GM19351 (cell line): ENCODE results near the gene COL26A1.
"Not testable (repeated sequence)": the region's sequence is repeated elsewhere in the genome, so short reads cannot be mapped to it uniquely, and the experiment has no call there.

ENCODE experiments used
- ATAC-seq: cut with Tn5 transposase; IDR thresholded peaks from one replicate; pipeline ENCODE4 v1.9.1; 2021; ENCODE audit warnings: mild to moderate bottlenecking, moderate library complexity; ENCODE audit not compliant: unreplicated experiment

The COL26A1 gene

DNA sequence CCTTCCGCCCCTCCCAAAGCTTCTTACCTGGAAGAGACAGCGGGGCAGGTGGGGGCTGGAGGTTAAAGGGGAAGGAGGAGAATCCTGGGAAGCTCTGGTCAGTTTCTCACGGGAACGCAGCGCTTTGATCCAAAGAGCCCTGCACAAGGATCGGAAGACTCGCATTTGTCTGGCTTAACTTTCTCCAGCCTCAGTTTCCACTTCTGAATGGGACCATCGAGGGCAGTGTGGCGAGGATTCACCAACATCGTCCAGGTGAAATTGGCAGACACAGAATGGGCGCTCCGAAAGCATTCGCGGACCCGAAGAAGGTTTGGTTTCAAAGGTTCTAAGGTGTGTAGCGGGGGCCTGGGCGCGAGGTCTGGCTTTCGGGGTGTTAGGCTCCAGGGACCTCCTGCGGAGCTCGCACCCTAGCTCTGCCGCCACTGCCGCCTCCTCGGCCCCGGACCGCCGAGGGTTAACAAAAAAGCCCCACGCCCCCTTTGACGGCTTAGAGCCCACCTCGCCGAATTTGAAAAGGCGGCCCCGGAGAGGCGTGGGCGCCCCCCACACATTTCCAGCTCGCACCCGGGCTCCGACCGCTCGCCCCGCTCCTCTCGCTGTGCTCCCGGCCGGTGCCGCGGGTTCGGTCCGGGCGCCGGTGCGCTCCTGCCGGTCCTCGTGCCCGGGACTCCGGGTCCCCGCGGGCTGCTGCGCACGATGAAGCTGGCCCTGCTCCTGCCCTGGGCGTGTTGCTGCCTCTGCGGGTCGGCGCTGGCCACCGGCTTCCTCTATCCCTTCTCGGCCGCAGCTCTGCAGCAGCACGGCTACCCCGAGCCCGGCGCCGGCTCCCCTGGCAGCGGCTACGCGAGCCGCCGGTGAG, at the start of gene COL26A1:
COL26A1 (plus strand) TSS at position 542 of the 862 bp plus-strand sequence; CDS start at position 700, 158 bp downstream.
- ATAC-seq: no peak

DNA sequence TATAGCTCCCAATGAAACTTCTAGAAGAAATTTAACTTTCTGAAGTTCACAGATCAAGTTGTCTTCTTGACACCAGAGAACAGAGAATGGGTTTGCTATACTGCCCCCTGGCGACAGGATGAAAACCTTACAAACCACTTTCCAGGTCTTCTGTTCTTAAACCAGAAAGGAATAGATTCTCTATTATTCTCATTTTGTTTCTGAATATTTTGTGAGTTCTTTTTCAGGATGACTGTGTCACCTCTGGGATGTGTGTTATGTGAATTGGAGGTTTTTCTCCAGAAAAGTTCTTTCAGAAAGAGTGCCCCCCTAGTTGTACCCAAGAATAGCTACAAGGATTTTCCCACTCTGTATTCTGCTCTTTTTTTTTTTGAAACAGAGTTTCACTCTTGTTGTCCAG, 47.3 kb upstream of the COL26A1 start:
- no peak for ATAC-seq

DNA sequence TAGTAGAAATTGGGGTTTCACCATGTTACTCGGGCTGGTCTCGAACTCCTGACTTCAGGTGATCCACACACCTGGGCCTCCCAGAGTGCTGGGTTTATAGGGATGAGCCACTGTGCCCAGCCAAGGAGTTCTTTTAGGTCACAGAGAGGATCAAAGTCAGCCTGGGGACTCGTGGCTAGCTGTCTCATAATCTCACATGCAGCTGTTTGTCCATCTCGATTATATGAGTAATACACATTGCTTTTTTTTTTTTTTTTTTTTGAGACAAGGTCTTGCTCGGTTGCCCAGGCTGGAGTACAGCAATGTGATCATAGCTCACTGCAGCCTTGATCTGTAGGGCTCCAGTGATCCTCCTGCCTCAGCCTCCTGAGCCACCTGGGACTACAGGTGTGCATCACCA, 43.3 kb upstream of the COL26A1 start:
- no peak for ATAC-seq

DNA sequence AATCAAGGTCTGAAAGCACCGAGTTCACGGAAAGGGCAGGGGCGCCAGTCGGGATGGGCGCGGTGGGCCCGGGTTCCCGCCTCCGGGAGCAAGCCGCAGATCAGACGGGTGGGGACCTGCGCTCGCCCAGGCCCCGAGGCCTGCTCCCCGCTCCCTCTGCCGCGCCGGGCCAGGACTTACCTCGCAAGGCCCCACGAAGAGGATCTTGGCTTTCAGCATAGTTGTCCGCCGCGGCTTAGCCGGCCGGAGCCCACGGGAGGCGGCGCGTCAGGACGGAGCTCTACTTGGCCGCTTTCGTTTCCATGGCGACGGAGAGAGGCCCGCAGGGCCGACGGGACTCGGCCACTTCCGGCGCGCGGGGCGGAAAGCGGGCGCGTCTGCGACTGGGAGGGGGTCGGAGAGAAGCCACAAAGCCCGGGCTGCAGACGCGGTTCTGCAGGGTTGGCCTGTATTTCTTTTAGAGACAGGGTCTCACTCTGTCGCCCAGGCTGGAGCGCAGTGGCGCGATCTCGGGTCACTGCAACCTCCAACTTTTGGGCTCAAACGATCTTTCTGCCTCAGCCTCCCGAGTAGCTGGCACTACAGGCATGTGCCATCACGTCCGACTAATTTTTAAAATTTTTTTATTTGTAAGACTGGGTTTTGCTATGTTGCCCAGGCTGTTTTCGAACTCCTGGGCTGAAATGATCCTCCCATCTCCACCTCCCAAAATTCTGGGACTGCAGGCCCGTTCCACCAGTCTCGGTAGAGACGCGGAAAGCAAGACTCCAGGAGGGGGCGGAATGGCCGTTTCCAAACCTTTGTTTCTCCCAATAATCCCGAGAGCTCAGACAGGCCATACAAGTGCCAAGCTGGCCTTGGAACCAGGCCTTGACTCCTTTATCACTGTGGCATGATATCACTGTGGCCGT, 40.9 kb upstream of the COL26A1 start, which contains the start of gene IFT22:
IFT22 (minus strand) TSS at position 322 of the 911 bp plus-strand sequence; CDS start at position 219, 103 bp downstream.
- ATAC-seq: peak; percentile 99

DNA sequence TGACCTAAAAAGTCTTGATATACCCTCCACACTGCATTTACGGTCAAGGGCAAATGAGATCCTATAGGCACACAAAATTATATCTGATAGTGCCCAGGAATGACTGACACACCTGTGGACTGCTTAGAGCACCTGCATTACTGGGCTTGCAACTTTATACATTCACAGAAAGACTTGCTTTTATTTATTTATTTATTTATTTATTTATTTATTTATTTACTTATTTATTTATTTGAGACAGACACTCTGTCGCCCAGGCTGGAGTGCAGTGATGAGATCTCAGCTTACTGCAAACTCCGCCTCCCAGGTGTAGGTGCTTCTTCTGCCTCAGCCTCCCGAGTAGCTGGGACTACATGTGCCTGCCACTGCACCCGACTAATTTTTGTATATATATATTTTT, 34.5 kb upstream of the COL26A1 start:
- ATAC-seq: no peak

DNA sequence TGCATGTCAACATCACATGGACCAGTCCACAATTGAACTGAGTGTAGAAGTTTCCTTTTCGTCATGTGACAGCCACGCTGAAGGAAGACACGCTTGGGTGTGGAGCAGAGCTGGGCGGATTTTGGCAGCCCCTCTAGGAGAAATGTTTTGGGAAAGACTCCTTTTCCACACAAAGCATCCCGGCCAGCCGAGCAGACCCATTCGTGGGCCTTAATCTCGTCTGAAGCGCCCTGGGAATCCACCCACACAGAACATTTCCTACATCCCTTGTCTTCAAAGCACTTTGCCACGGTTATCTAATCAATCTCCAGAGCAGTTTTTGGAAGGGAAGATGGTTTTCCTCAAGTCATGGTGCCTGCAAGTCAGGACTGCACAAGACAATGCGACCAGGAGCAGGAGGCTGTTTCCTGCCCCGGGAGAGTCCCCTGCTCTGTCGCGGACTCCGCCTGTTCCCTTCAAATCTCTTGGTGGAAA, 32.6 kb upstream of the COL26A1 start:
- ATAC-seq: no peak

DNA sequence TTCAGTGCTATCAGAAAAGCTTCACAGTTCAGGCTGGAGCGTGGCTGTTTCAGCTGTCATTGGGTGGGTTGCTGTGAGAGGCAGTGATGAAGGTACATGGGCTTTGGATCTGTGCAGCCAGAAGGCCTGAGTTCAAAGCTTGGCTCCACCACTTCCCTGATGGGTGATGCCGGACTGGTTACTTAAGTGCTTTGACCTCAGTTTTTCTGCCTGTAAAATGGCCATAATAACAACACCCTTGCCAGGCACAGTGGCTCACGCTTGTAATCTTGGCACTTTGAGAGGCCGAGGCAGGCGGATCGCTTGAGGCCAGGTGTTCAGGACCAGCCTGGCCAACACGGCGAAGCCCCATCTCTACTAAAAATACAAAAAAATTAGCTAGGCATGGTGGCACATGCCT, 30.6 kb upstream of the COL26A1 start:
- ATAC-seq: no peak

DNA sequence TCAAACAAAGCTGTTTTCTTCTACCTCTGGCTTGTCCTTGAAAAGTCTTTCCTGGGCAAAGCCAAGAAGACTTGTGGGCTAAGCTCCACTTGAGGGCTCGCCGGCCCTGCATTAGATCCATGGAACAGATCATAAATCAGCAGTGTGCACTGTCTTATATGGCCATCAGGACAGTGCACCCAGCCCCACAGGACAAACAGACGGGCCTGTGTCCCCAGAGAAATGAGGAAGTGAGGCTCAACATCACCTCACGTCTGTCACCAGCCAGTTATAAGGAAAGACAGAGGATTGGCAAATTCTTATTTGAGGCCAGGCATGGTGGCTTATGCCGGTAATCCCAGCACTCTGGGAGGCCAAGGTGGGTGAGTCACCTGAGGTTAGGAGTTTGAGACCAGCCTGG, 28.8 kb upstream of the COL26A1 start:
- no peak for ATAC-seq

DNA sequence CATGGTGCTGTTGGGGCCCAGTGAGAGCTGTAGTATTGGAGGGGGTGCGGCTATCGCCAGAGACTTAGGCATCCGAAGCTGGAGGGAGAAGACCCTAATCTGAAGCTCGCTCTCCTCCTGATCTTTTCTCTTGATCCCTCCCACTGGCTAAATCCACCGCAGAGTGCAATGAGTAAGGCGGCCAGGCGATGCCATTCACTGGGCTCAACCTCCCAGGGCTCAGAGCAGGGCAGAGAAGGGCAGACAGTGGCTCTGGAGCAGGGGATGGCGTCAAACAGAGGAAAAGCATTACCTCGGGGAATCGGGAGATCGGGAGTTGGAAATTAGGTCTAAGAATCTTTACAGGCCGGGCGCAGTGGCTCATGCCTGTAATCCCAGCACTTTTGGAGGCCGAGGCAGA, 22.3 kb upstream of the COL26A1 start:
- ATAC-seq: no peak

DNA sequence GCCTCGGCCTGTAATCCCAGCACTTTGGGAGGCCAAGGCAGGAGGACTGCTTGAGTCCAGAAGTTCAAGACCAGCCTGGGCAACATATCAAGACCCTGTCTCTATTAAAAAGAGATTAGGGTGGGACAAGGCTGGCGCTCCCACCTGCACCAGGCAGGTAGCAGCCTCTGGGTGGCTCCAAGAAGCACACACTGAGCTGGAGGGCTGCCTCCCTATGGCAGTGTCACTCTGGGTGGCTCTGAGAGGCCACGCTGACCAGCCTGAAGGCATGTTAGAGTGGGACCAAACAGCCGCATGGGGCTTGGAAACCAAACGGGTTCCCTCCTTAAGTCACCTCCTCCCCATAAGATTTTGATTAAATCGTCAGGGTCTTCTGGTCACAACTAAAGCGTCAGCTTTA, 19.8 kb upstream of the COL26A1 start:
- ATAC-seq: no peak

DNA sequence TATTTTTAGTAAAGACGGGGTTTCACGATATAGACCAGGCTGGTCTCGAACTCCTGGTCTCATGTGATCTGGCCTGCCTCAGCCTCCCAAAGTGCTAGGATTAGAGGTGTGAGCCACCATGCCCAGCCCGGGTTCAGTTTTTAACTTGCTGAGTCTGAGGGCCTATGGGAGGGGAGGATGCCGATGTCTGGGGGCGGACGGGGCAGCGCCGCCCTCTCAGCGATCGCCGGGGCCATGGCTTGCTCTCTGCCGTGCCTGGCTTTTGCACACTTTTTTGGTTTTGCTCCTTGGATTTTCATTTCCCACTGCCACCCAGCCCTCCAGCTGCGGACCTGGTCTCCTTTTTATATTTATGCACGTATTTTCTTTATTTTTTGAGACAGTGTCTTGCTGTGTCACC, 15.2 kb upstream of the COL26A1 start:
- ATAC-seq: no peak

DNA sequence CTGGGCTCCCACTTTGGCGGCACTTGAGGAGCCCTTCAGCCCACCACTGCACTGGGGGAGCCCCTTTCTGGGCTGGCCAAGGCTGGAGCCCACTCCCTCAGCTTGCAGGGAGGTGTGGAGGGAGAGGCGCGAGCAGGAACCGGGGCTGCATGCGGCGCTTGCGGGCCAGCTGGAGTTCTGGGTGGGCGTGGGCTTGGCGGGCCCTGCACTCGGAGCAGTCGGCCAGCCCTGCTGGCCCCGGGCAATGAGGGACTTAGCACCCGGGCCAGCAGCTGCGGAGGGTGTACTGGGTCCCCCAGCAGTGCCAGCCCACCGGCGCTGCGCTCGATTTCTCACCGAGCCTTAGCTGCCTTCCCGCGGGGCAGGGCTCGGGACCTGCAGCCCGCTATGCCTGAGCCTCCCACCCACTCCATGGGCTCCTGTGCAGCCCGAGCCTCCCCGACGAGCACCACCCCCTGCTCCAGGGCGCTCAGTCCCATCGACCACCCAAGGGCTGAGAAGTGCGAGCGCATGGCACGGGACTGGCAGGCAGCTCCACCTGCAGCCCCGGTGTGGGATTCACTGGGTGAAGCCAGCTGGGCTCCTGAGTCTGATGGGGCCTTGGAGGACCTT, 14.1 kb upstream of the COL26A1 start:
- ATAC-seq: not testable (repeated sequence)

DNA sequence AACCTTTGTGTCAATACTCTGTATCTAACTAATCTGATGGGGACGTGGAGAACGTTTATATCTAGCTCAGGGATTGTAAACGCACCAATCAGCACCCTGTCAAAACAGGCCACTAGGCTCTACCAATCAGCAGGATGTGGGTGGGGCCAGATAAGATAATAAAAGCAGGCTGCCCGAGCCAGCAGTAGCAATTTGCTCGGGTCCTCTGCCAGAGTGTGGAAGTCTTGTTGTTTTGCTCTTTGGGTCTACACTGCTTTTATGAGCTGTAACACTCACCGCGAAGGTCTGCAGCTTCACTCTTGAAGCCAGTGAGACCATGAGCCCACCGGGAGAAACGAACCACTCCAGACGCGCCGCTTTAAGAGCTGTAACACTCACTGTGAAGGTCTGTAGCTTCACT, 13.4 kb upstream of the COL26A1 start:
- ATAC-seq: not testable (repeated sequence)

DNA sequence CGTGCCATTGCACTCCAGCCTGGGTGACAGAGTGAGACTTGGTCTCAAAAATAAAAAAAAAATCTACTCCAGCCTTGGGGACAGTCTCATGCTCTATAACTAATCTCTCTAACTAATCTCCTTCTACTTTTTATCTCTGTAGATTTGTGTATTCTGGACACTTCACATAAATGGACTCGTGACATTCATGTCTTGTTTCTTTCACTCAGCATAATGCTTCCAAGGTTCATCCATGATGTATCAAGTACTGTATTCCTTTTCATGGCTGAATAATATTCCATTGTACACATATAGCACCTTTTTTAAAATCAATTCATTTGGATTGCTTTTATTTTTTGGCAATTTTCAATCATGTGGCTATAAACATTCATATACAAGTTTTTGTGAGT, 9.8 kb upstream of the COL26A1 start:
- no peak for ATAC-seq

DNA sequence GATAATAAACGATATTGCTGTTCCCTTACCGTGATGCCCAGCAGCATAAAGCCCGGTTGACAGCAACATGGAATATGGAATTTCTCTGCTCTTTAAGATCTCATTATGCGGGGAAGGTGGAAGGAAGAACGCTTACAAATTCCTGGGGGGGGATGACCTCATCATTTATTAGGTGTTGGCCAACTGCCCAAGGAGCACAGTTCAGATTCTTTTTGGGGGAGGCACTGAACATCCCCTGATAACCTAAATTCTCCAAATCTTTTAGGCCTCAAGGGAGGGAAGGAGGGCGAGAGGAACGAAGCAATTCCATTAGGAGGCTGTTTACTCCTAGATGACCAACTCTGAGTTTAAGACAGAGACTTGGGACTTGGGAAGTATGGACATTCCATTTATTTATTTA, 5.2 kb upstream of the COL26A1 start:
- ATAC-seq: no peak

DNA sequence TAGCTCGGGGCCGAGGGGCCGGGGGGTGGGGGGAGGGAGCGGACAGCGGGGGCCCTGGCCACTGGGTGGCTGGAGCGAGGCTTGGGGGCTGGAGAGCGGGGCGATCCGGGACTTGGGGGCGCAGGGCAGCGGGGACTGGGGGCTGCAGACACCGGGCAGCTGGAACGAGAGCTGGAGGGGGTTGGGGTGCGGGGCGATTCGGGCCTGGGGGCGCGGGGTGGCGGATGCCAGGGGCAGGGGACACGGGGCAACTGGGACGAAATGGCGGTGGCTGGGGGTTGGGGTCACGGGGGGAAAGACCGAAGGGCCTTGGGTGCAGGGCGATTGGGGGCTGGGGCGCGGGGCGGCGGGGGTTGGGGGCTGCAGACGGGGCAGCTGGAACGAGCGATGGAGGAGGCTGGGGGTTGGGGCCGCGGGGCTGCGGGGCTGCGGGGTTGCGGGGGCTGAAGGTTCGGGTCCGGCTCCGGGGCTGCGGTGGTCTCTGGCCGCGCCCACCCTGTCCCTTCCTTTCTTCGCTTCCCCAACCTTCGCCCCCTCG, 590 bp downstream of the COL26A1 start:
- no peak for ATAC-seq

DNA sequence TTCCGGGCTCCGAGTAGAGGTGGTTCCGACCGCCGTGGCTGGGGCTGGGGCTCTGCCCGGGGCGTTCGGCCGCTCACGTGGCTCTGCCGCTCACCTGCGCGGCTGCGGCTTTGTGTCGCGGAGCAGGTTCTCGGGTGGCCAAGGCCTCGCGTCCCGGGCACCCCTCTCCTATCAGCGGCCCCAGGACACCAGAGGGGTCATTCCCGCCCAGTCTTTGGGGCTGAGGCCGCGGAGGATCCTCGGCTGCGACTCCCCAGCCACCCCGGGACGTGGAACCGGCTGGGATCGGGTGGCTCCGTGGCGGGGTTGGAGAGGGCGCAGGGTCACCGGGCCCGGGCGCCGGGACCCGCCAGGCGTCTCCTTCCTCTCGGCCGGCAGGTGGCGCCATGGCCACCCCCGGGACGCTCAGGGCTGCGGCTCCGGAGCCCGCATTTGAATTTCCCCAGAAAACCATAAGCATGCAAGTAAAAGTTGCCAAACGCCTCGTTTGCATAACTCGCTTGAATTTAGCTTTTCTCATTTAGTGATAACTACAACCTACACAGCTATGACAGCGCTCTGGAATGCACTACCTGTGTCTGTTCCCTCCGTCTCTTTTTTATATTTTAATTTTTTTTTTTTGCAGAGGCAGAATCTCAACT, 1.2 kb downstream of the COL26A1 start:
- ATAC-seq: no peak

DNA sequence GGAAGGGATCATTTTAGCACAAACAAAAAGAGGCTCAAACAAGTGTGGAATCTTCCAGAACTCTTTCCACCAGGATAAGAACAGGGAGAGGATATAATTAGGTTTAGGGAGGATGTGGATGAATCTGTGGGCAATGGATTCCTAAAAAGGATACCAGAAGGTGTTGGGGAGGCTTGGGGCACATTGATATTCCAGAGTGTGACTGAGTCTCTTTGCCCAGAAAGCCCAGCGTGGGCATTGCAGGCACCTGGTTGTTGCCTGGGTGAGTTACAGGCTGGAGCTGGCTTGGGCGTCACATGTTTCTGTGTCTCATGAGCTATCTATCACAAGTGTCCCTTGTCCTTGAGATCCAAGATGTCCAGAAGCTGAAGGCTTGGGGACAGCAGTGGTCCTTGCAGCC, 3.3 kb downstream of the COL26A1 start:
- no peak for ATAC-seq

DNA sequence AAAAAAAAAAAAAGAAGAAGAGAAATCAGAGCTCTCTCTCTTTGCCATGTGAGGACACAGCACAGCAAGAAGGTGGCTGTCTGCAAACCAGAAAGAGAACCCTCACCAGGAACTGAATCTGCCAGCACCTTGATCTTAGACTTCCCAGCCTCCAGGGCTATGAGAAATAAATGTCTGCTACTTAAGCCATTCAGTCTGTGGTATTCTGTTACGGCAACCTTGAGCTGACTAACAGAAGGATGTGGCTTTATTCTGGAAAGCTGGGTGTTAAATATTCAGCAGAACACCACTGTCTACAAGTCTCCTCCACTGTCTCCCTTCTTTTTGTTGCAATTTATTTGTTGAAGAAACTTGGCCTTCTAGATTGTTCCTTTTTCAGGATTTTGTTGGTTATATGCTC, 5.0 kb downstream of the COL26A1 start:
- no peak for ATAC-seq

DNA sequence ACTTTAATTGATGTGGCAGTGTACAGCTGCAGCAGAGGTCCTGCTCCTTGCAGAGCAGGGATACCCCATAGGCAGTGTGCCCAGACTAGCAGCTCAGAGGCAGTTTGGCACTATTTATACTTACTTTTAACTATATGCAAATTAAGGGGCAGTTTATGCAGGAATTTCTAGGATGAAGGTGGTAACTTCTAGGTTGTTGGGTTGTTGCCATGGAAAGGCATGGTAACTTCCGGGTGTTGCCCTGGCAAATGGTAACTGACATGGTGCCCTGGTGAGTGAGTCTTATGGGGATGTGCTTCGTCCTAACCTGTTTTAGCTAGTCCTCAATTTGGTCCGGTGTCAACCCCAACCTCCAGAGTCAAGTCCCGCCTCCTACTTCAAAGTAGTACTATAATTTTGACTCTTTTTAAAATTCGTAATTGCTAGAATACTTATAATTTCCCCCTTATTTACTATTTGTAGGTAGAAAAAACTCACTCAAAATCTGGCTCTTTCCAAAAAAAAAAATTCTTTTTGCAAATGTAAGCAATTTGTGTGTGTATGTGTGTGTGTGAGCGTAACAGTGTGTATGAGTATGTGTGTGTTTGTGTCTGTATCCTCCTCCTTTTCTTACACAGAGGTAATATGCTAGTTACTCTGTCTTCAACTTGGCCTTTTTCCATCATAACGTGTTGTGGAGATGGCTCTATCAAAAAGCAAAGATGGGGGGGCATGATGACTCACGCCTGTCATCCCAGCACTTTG, 5.9 kb downstream of the COL26A1 start:
- no peak for ATAC-seq
